ENCODE data around the gene RPL18.

- TF ChIP-seq CTCF (IDR thresholded peaks at IDR 0.05) (no peak), ZFX (IDR thresholded peaks at IDR 0.05; ENCODE audit: borderline replicate concordance) (no peak)
Measured at GRCh38 chr19:48644355-48644754, 25.4 kb upstream of the RPL18 start.

Data from 22Rv1 (cell line).